Gastrocnemius medialis (tissue), 4 donors: ENCODE measurements around the gene C17orf78. TPM values are rescaled to one million over a fixed set of nuclear protein-coding genes. Genes with fewer than 3 reads are reported as not detected.
A peak's percentile ranks its signal among the peaks of the same experiment; 100 is the strongest.

Experiments used
- ATAC-seq, 2 donors: fragments of 150-250 bp; one replicate each; pipeline ENCODE4 v1.9.1; 2016
- DNase-seq, 2 donors: peaks; one replicate each; pipeline ENCODE4 v3.0.0-alpha.2; 2019
- H3K27ac ChIP-seq, 4 donors: fragments of 200-600 bp; sonication (generic); 1 replicate in 1 of 4; 2 replicates in 3 of 4; pipeline ENCODE4 v1.5.1; 2016 to 2018; ENCODE audit warnings: mild to moderate bottlenecking in 2 of 4, moderate library complexity in 1 of 4
- H3K27me3 ChIP-seq, 3 donors: fragments of 200-600 bp; sonication (generic) in 2 of 3; 1 replicate in 1 of 3; 2 replicates in 2 of 3; pipeline versions ENCODE4 v1.5.1 to v1.6.0; 2016 to 2019; ENCODE audit warnings: mild to moderate bottlenecking in 1 of 3, moderate library complexity in 1 of 3
- H3K36me3 ChIP-seq, 2 donors: fragments of 200-600 bp; sonication (generic) in 1 of 2; one replicate each; pipeline ENCODE4 v1.5.1; 2017 to 2018
- H3K4me1 ChIP-seq, 2 donors: fragments of 200-600 bp; sonication (generic) in 1 of 2; one replicate each; pipeline ENCODE4 v1.5.1; 2016 to 2017; ENCODE audit warnings: mild to moderate bottlenecking in 2 of 2
- H3K4me3 ChIP-seq, 4 donors: fragments of 200-600 bp; sonication (generic) in 3 of 4; 1 replicate in 1 of 4; 2 replicates in 3 of 4; pipeline ENCODE4 v1.5.1; 2016 to 2019; ENCODE audit warnings: mild to moderate bottlenecking in 2 of 4
- H3K9me3 ChIP-seq, 3 donors: fragments of 200-600 bp; sonication (generic) in 2 of 3; 1 replicate in 1 of 3; 2 replicates in 2 of 3; pipeline ENCODE4 v1.5.1; 2016 to 2019
- CTCF ChIP-seq, 5 experiments: fragments of 450-650 bp in 3 of 5; fragments of 200-600 bp in 2 of 5; sonication (generic) in 2 of 5; IDR thresholded peaks in 4 of 5; conservative IDR thresholded peaks in 1 of 5; 1 replicate in 4 of 5; 2 replicates in 1 of 5; pipeline ENCODE4 v1.5.1; 2016 to 2019; ENCODE audit warnings: antibody characterized with exemption in 5 of 5, mild to moderate bottlenecking in 3 of 5, moderate library complexity in 3 of 5
- POLR2A ChIP-seq, 2 donors: fragments of 450-650 bp; IDR thresholded peaks; one replicate each; pipeline ENCODE4 v1.6.1; 2017; ENCODE audit warnings: antibody characterized with exemption in 2 of 2, mild to moderate bottlenecking in 2 of 2, moderate library complexity in 2 of 2
- in situ Hi-C, 4 donors: fragments of 200-750 bp; cut with MboI; loops; one replicate each; pipeline versions ENCODE4 v1.15.0 to v1.8.0; 2017; ENCODE audit warnings: low sequenced_read_pairs in 4 of 4
- intact Hi-C: fragments of 100-400 bp; cut with DNase I; formaldehyde crosslinking; loops from one replicate; pipeline ENCODE4 v1.15.1; 2023; ENCODE audit warnings: low total_unique reads
- total RNA-seq, 4 donors: library from RNA; depleted of rRNA; stranded (reverse); fragments of >200 nt; gene quantifications; one replicate each; pipeline versions ENCODE4 v1.1.0 to v1.2.3, GENCODE V29; 2016

The C17orf78 gene
- total RNA-seq, 4 donors from 2014 or later = not detected

GRCh38 chr17:37361543-37361942, 14.2 kb upstream of the C17orf78 start:
- no peak for TF ChIP-seq CTCF (IDR thresholded peaks at IDR 0.05 in 4 of 5, conservative IDR thresholded peaks at IDR 0.05 in 1 of 5)
- TF ChIP-seq POLR2A (IDR thresholded peaks at IDR 0.05) = no peak
- DNase-seq (no peak), ATAC-seq (no peak)
- H3K4me1 ChIP-seq = peaks cover 19 to 22% of the 10 kb centered on the region in 2 donors
- H3K27ac ChIP-seq = no peak overlapping the region
- H3K9me3 ChIP-seq = no peaks in the 10 kb centered on the region
- H3K36me3 ChIP-seq = no peaks in the 10 kb centered on the region
- intact Hi-C loops (no loop called here), in situ Hi-C loops (no loop called here)
- H3K27me3 ChIP-seq = no peaks in the 10 kb centered on the region
- no peak overlapping the region for H3K4me3 ChIP-seq

DNA sequence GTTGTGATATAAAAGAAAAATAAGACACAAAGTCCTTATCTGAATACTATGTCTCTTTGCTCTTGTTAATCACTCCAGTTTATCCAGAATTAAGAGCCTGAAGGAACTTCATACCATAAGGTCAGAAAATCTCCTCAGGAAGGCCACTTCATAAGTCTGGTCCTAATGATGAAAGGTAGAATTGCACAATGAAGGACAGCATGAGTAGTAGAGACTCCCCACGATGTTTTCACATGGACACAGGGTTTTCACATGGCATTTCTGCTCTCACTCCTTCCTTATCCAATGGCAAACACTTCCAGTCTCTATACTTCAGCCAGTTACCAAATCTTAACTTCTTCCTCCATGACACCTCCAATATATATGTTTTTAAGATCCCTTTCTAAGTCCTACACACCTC, 10.2 kb upstream of the C17orf78 start:
- Histone ChIP-seq H3K27me3 (no peaks in the 10 kb centered on the region), H3K9me3 (no peaks in the 10 kb centered on the region), H3K4me3 (no peak overlapping the region), H3K27ac (no peak overlapping the region), H3K4me1 (no peaks in the 10 kb centered on the region), H3K36me3 (no peaks in the 10 kb centered on the region)
- in situ Hi-C loops = no loop called here
- no peak for TF ChIP-seq CTCF (IDR thresholded peaks at IDR 0.05 in 4 of 5, conservative IDR thresholded peaks at IDR 0.05 in 1 of 5)
- TF ChIP-seq POLR2A (IDR thresholded peaks at IDR 0.05) = no peak
- ATAC-seq (no peak), DNase-seq (no peak)
- intact Hi-C loops = no loop called here

- ATAC-seq (peak in 1 of 2 donors; percentile 55), DNase-seq (no peak)
- Histone ChIP-seq H3K9me3 (no peaks in the 10 kb centered on the region), H3K36me3 (no peaks in the 10 kb centered on the region), H3K27me3 (no peaks in the 10 kb centered on the region), H3K4me3 (no peak overlapping the region), H3K27ac (no peak overlapping the region), H3K4me1 (no peaks in the 10 kb centered on the region)
- in situ Hi-C loops = no loop called here
- TF ChIP-seq CTCF (IDR thresholded peaks at IDR 0.05 in 4 of 5, conservative IDR thresholded peaks at IDR 0.05 in 1 of 5) (no peak), POLR2A (IDR thresholded peaks at IDR 0.05) (no peak)
- intact Hi-C loops = no loop called here
Observed at GRCh38 chr17:37368577-37368976, 7.2 kb upstream of the C17orf78 start.

- intact Hi-C loops (loop anchor here (1.0 to 5.0 kb wide), 2 partner anchors 24 to 76 kb away; no protein-coding TSS in a partner anchor), in situ Hi-C loops (no loop called here)
- H3K27ac ChIP-seq = no peak overlapping the region
- TF ChIP-seq POLR2A (IDR thresholded peaks at IDR 0.05) = no peak
- peak; percentile 77 to 96 (median 88) for TF ChIP-seq CTCF (IDR thresholded peaks at IDR 0.05 in 4 of 5, conservative IDR thresholded peaks at IDR 0.05 in 1 of 5)
- ATAC-seq = peak; percentile 95 to 97
- H3K27me3 ChIP-seq = no peaks in the 10 kb centered on the region
- no peak overlapping the region for H3K4me3 ChIP-seq
- no peaks in the 10 kb centered on the region for H3K36me3 ChIP-seq
- H3K9me3 ChIP-seq = no peaks in the 10 kb centered on the region
- peak; percentile 36 to 57 for DNase-seq
- no peaks in the 10 kb centered on the region for H3K4me1 ChIP-seq
Observed at GRCh38 chr17:37373530-37374159, 2.1 kb upstream of the C17orf78 start.

GRCh38 chr17:37382056-37382455, 6.3 kb downstream of the C17orf78 start:
- no peak for ATAC-seq
- no peak for DNase-seq
- TF ChIP-seq POLR2A (IDR thresholded peaks at IDR 0.05) (no peak), CTCF (IDR thresholded peaks at IDR 0.05 in 4 of 5, conservative IDR thresholded peaks at IDR 0.05 in 1 of 5) (no peak)
- intact Hi-C loops = no loop called here
- H3K4me3 ChIP-seq = no peak overlapping the region
- no peaks in the 10 kb centered on the region for H3K27me3 ChIP-seq
- H3K4me1 ChIP-seq = no peaks in the 10 kb centered on the region
- H3K36me3 ChIP-seq = no peaks in the 10 kb centered on the region
- in situ Hi-C loops = no loop called here
- no peaks in the 10 kb centered on the region for H3K9me3 ChIP-seq
- no peak overlapping the region for H3K27ac ChIP-seq
